GM12873 (cell line): Measurements from ENCODE around the gene PHKB.

Experiments used
- CTCF ChIP-seq: IDR thresholded peaks from 2 replicates; pipeline ENCODE4 v1.5.1; 2012; ENCODE audit warnings: low read depth, mild to moderate bottlenecking, moderate library complexity, low read length, control low read depth; ENCODE audit not compliant: insufficient read depth; ENCODE audit errors: missing control alignments

PHKB gene

GRCh38 chr16:47694543-47694942 lies 233.4 kb downstream of the PHKB start:
- TF ChIP-seq CTCF: no peak

- no peak for TF ChIP-seq CTCF
Observed at GRCh38 chr16:47695756-47696155, 234.6 kb downstream of the PHKB start.

- no peak for TF ChIP-seq CTCF
Observed at GRCh38 chr16:47697826-47698225, 236.7 kb downstream of the PHKB start.

- TF ChIP-seq CTCF: no peak
Observed at GRCh38 chr16:47699106-47699505, 238.0 kb downstream of the PHKB start.

GRCh38 chr16:47700857-47701587 lies 239.9 kb downstream of the PHKB start:
- no peak for TF ChIP-seq CTCF

- no peak for TF ChIP-seq CTCF
Observed at GRCh38 chr16:47705266-47705665, 244.1 kb downstream of the PHKB start.

GRCh38 chr16:47711809-47712208 lies 250.7 kb downstream of the PHKB start:
- no peak for TF ChIP-seq CTCF
